ENCODE measurements around the gene CC2D1B.

DNA sequence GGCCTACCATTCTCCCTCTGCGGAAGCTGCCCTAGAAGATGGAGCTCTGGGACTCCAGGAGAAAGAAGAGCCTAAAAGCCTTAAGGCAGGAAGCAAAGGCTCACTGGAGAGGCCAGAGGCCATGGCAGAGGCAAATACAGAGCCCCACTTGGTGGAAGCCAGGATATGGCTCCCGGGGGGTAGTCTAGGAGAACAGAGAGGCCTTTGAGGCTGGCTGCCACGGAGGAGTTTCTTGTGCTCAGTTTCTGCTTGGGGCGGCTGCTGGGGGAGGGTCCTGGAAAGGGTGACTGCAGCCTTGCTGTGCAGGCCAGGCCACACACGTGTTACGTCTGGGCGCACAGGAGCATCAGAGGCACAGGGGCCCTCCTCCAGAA, 5.4 kb downstream of the CC2D1B start:
- TF ChIP-seq, protein P1, sequence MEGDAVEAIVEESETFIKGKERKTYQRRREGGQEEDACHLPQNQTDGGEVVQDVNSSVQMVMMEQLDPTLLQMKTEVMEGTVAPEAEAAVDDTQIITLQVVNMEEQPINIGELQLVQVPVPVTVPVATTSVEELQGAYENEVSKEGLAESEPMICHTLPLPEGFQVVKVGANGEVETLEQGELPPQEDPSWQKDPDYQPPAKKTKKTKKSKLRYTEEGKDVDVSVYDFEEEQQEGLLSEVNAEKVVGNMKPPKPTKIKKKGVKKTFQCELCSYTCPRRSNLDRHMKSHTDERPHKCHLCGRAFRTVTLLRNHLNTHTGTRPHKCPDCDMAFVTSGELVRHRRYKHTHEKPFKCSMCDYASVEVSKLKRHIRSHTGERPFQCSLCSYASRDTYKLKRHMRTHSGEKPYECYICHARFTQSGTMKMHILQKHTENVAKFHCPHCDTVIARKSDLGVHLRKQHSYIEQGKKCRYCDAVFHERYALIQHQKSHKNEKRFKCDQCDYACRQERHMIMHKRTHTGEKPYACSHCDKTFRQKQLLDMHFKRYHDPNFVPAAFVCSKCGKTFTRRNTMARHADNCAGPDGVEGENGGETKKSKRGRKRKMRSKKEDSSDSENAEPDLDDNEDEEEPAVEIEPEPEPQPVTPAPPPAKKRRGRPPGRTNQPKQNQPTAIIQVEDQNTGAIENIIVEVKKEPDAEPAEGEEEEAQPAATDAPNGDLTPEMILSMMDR (conservative IDR thresholded peaks at IDR 0.05; ENCODE audit: low read length) = no peak
- TF ChIP-seq EZH2phosphoT487 (IDR thresholded peaks at IDR 0.05; ENCODE audit: borderline replicate concordance, low read depth, low read length) = no peak
